Esophagus muscularis mucosa (tissue), 4 donors: ENCODE measurements around the gene SCAF11.

Experiments used
- EP300 ChIP-seq: sonication (generic); formaldehyde crosslinking; IDR thresholded peaks from one replicate; pipeline ENCODE4 v1.6.1; 2017; ENCODE audit warnings: antibody characterized with exemption
- POLR2A ChIP-seq: fragments of 450-650 bp; IDR thresholded peaks from one replicate; pipeline ENCODE4 v1.6.1; 2017; ENCODE audit warnings: antibody characterized with exemption, moderate library complexity, mild to moderate bottlenecking, low read depth
- POLR2AphosphoS5 ChIP-seq, 2 donors: sonication (generic); formaldehyde crosslinking; IDR thresholded peaks; one replicate each; pipeline ENCODE4 v1.6.1; 2017; ENCODE audit warnings: antibody characterized with exemption in 2 of 2
- TF ChIP-seq, protein P1 (sequence below), 3 experiments: fragments of 200-600 bp in 2 of 3; fragments of 450-650 bp in 1 of 3; sonication (generic) in 2 of 3; IDR thresholded peaks; one replicate each; pipeline ENCODE4 v1.5.1; 2017 to 2019; ENCODE audit warnings: antibody characterized with exemption in 3 of 3, mild to moderate bottlenecking in 2 of 3, moderate library complexity in 1 of 3

GRCh38 chr12:45944771-45945170, 45.6 kb downstream of the SCAF11 start:
- TF ChIP-seq, protein P1, sequence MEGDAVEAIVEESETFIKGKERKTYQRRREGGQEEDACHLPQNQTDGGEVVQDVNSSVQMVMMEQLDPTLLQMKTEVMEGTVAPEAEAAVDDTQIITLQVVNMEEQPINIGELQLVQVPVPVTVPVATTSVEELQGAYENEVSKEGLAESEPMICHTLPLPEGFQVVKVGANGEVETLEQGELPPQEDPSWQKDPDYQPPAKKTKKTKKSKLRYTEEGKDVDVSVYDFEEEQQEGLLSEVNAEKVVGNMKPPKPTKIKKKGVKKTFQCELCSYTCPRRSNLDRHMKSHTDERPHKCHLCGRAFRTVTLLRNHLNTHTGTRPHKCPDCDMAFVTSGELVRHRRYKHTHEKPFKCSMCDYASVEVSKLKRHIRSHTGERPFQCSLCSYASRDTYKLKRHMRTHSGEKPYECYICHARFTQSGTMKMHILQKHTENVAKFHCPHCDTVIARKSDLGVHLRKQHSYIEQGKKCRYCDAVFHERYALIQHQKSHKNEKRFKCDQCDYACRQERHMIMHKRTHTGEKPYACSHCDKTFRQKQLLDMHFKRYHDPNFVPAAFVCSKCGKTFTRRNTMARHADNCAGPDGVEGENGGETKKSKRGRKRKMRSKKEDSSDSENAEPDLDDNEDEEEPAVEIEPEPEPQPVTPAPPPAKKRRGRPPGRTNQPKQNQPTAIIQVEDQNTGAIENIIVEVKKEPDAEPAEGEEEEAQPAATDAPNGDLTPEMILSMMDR (IDR thresholded peaks at IDR 0.05): no peak
- TF ChIP-seq POLR2A (no peak), POLR2AphosphoS5 (IDR thresholded peaks at IDR 0.05) (no peak), EP300 (no peak)
